ENCODE measurements around the gene TARS2. TPM values are rescaled to one million over a fixed set of nuclear protein-coding genes. Genes with fewer than 3 reads are reported as not detected.

Gene TARS2
- total and polyA plus RNA-seq, 2 of the 13 experiments (the other 11 are each of a cell fraction or from before 2014, with no cell fraction given) = 21.3 to 22.8 TPM

DNA sequence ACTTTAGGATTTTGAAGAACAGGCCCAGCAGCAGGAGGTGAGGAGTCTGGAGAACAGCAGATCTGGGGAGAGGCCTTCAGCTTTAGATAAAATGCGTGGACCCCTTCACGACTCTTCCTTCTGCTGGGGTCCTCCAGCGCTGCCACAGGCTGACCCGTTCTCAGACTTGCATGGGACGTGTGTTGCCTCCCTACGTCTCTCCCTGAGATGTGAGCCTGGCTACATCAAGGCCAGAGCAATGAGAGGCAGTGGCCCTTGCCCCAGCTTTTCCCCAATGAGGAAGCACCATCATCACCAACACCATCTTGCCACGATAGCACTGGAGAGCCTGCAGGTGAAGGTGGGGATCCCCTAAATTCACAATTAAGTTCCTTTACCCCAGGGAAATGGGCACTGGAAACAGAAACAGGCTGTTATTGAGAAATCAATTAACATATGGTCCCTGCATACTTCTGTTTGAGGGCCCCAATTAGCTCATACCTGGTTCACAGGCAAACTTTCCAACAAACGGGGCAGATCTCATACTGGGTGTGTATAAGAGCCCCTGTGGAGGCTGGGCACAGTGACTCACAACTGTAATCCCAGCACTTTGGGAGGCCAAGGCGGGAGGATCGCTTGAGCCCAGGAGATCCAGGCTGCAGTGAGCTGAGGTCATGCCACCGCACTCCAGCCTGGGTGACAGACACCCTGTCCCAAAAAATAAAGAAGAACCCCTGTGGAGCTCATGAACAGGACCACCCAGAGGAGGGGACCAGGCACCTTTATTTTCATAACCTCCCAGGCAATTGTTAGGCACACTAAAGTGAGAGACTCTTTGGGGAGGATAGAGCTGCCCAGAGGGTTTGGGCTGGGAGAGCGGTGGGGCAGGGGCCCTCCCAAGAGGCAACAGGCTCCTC is 49.9 kb downstream of the TARS2 start:
- in situ Hi-C loops (cut with HindIII; ENCODE audit: extremely low pct_ligation_motif_present, low pct_unique_long_range_greater_than_20kb) (loop anchor here (10.0 kb wide), 1 partner anchor 282 kb away; the partner anchor contains the start of gene CA14), intact Hi-C loops (cut with micrococcal nuclease; ENCODE audit: unreplicated experiment) (no loop called here)
- ATAC-seq (no peak), FAIRE-seq (no peak), DNase-seq (ENCODE audit: low spot score) (no peak)
- Histone ChIP-seq H3K9ac (ENCODE audit: insufficient read depth, low read depth, low read length) (no peak overlapping the region), H3K27ac (ENCODE audit: extremely low read length, insufficient read depth, low read length) (no peak overlapping the region), H3K9me3 (ENCODE audit: low read length) (no peaks in the 10 kb centered on the region), H3K4me1 (ENCODE audit: insufficient read depth, low read length) (peaks cover 71% of the 10 kb centered on the region), H3K27me3 (ENCODE audit: control insufficient read depth in 1 of 2, insufficient read depth in 2 of 2, low read length in 2 of 2) (no peaks in the 10 kb centered on the region; a peak in 1 of 5 replicates), H3K79me2 (ENCODE audit: insufficient read depth, low read length) (no peaks in the 10 kb centered on the region), H2AFZ (ENCODE audit: low read length) (no peak overlapping the region), H3K36me3 (replicated peaks in 1 of 2; ENCODE audit: control insufficient read depth in 1 of 2, insufficient read depth in 2 of 2, low read length in 2 of 2) (no peaks in the 10 kb centered on the region), H4K20me1 (ENCODE audit: insufficient read depth, low read length) (no peaks in the 10 kb centered on the region), H3K4me2 (ENCODE audit: low read depth, low read length) (peak overlapping the region; percentile 53; the same call in 1 of the 2 replicates), H3K4me3 (replicated peaks in 1 of 3; ENCODE audit: insufficient read depth in 1 of 3, low read depth in 2 of 3, low read length in 3 of 3) (no peak overlapping the region)
- POLR2A ChIA-PET = interaction anchor here (0.9 to 2.4 kb wide), 3 partner anchors 13 to 25 kb away, joined by 3 to 10 read pairs (median 6); partner anchors contain the start of genes ADAMTSL4 and FALEC
- CTCF ChIA-PET (ENCODE audit: low intra/inter-chr PET ratio, low total read pairs) = no interaction called here
- WGBS (ENCODE audit: low lambda C conversion rate) = 66% methylated on average over 11 of the region's 12 CpGs
- BruUV-seq (replicated peaks) = no TSS peak
- TF ChIP-seq RARA (CRISPR knock-in tag; IDR thresholded peaks at IDR 0.05) (no peak), HES4 (CRISPR knock-in tag; IDR thresholded peaks at IDR 0.05; ENCODE audit: borderline replicate concordance) (no peak), MTA1 (CRISPR knock-in tag; IDR thresholded peaks at IDR 0.05; ENCODE audit: borderline replicate concordance) (no peak), HIVEP1 (CRISPR knock-in tag; IDR thresholded peaks at IDR 0.05) (no peak)
- TF ChIP-seq, protein P1, sequence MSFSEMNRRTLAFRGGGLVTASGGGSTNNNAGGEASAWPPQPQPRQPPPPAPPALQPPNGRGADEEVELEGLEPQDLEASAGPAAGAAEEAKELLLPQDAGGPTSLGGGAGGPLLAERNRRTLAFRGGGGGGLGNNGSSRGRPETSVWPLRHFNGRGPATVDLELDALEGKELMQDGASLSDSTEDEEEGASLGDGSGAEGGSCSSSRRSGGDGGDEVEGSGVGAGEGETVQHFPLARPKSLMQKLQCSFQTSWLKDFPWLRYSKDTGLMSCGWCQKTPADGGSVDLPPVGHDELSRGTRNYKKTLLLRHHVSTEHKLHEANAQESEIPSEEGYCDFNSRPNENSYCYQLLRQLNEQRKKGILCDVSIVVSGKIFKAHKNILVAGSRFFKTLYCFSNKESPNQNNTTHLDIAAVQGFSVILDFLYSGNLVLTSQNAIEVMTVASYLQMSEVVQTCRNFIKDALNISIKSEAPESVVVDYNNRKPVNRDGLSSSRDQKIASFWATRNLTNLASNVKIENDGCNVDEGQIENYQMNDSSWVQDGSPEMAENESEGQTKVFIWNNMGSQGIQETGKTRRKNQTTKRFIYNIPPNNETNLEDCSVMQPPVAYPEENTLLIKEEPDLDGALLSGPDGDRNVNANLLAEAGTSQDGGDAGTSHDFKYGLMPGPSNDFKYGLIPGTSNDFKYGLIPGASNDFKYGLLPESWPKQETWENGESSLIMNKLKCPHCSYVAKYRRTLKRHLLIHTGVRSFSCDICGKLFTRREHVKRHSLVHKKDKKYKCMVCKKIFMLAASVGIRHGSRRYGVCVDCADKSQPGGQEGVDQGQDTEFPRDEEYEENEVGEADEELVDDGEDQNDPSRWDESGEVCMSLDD (CRISPR knock-in tag; IDR thresholded peaks at IDR 0.05; ENCODE audit: borderline replicate concordance) = no peak
- TF ChIP-seq, protein P2, sequence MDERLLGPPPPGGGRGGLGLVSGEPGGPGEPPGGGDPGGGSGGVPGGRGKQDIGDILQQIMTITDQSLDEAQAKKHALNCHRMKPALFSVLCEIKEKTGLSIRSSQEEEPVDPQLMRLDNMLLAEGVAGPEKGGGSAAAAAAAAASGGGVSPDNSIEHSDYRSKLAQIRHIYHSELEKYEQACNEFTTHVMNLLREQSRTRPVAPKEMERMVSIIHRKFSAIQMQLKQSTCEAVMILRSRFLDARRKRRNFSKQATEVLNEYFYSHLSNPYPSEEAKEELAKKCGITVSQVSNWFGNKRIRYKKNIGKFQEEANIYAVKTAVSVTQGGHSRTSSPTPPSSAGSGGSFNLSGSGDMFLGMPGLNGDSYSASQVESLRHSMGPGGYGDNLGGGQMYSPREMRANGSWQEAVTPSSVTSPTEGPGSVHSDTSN (CRISPR knock-in tag; IDR thresholded peaks at IDR 0.05) = no peak
- TF ChIP-seq, protein P3, sequence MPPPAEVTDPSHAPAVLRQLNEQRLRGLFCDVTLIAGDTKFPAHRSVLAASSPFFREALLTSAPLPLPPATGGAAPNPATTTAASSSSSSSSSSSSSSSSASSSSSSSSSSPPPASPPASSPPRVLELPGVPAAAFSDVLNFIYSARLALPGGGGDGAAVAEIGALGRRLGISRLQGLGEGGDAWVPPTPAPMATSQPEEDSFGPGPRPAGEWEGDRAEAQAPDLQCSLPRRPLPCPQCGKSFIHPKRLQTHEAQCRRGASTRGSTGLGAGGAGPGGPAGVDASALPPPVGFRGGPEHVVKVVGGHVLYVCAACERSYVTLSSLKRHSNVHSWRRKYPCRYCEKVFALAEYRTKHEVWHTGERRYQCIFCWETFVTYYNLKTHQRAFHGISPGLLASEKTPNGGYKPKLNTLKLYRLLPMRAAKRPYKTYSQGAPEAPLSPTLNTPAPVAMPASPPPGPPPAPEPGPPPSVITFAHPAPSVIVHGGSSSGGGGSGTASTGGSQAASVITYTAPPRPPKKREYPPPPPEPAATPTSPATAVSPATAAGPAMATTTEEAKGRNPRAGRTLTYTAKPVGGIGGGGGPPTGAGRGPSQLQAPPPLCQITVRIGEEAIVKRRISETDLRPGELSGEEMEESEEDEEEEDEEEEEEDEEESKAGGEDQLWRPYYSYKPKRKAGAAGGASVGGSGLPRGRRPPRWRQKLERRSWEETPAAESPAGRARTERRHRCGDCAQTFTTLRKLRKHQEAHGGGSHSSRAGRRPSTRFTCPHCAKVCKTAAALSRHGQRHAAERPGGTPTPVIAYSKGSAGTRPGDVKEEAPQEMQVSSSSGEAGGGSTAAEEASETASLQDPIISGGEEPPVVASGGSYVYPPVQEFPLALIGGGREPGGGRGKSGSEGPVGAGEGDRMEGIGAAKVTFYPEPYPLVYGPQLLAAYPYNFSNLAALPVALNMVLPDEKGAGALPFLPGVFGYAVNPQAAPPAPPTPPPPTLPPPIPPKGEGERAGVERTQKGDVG (CRISPR knock-in tag; IDR thresholded peaks at IDR 0.05; ENCODE audit: borderline replicate concordance) = no peak
